ENCODE data around the gene ZBTB7C. TPM values are rescaled to one million over a fixed set of nuclear protein-coding genes. Genes with fewer than 3 reads are reported as not detected.
"Not testable (repeated sequence)": the region's sequence is repeated elsewhere in the genome, so short reads cannot be mapped to it uniquely, and the experiment has no call there.

The ZBTB7C gene
- total and polyA plus RNA-seq, 3 experiments from 2014 or later = 0.13 TPM; not detected in 2

DNA sequence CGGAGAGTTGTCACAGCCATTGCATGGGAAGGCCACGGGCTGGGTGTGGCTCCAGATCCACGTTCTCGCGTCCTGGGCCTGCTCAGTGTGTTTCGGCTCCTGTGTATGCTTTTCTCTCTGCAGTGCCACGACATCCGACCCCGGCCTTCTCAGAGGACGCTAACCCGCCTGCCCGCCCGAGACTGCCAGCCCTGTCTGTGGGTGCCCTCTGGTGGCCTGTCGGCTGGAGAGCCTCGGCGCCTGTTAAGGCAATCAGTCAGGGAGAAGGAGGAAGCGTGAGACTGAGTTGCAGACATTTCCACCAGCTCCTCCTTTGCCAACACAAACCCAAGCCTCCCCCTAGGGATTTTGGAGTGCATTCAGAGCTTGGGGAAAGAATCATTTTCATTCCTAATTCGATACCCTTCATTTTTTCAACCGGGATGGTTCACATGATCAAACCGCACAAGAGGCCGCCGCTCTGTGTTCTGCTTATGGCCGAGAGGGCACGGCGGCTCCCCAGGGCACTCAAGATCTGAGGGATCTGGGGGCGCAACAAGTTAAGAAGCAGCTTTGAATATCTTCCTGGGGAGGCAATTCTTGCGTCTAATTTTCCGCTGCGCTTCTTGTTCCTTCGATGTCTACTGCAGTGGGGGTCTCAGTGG is 37.5 kb upstream of the ZBTB7C start:
- H3K4me1 ChIP-seq (ENCODE audit: insufficient read depth, low read length) = no peaks in the 10 kb centered on the region
- H3K4me3 Mint-ChIP-seq = peak overlapping the region in 2 of 7 donors; percentile 23 to 46

GRCh38 chr18:48445540-48445939 is 36.4 kb upstream of the ZBTB7C start:
- CTCF ChIA-PET = interaction anchor here (0.6 to 2.3 kb wide), 10 partner anchors 9 to 1002 kb away, joined by 3 to 12 read pairs (median 4); no protein-coding TSS in a partner anchor
- peak; percentile 30 to 67 (median 31) for DNase-seq
- Histone ChIP-seq H3K36me3 (ENCODE audit: insufficient read depth, low read length) (no peaks in the 10 kb centered on the region), H3K27me3 (ENCODE audit: insufficient read depth, low read length, poor library complexity, severe bottlenecking) (no peaks in the 10 kb centered on the region), H3K4me1 (ENCODE audit: insufficient read depth, low read length) (no peaks in the 10 kb centered on the region), H3K27ac (ENCODE audit: low read depth, low read length) (no peak overlapping the region), H3K9me3 (ENCODE audit: low read length) (no peaks in the 10 kb centered on the region), H3K4me3 (ENCODE audit: low read length) (no peak overlapping the region)
- Mint-ChIP-seq H3K9me3 (no peaks in the 10 kb centered on the region), H3K36me3 (no peaks in the 10 kb centered on the region), H3K4me1 (peaks cover 5 to 10% (median 10%) of the 10 kb centered on the region in 3 donors), H3K27me3 (peaks cover 14 to 42% of the 10 kb centered on the region in 2 donors), H3K4me3 (no peak overlapping the region), H3K27ac (no peak overlapping the region)
- POLR2A ChIA-PET = no interaction called here

More for the DNA sequence above, 37.5 kb upstream of the ZBTB7C start:
- no peaks in the 10 kb centered on the region for H3K27me3 ChIP-seq (ENCODE audit: insufficient read depth, low read length, poor library complexity, severe bottlenecking)
- Mint-ChIP-seq H3K36me3 (no peaks in the 10 kb centered on the region), H3K4me1 (peaks cover 5 to 10% (median 10%) of the 10 kb centered on the region in 3 donors), H3K27me3 (peaks cover 12 to 43% of the 10 kb centered on the region in 2 donors), H3K27ac (no peak overlapping the region), H3K9me3 (no peaks in the 10 kb centered on the region)
- ChIA-PET CTCF (interaction anchor here (0.6 to 2.3 kb wide), 4 partner anchors 8 to 565 kb away, joined by 3 to 12 read pairs (median 4); no protein-coding TSS in a partner anchor), POLR2A (no interaction called here)
- H3K4me3 ChIP-seq (ENCODE audit: low read length) = no peak overlapping the region
- DNase-seq = peak; percentile 15 to 54 (median 29)
- no peak overlapping the region for H3K27ac ChIP-seq (ENCODE audit: low read depth, low read length)
- no peaks in the 10 kb centered on the region for H3K9me3 ChIP-seq (ENCODE audit: low read length)
- no peaks in the 10 kb centered on the region for H3K36me3 ChIP-seq (ENCODE audit: insufficient read depth, low read length)

GRCh38 chr18:48442761-48443160 is 33.6 kb upstream of the ZBTB7C start:
- ChIA-PET CTCF (no interaction called here), POLR2A (no interaction called here)
- no peak for DNase-seq
- H3K4me1 Mint-ChIP-seq = peaks cover 5 to 10% (median 10%) of the 10 kb centered on the region in 3 donors
- Histone ChIP-seq H3K4me3 (ENCODE audit: low read length) (no peak overlapping the region), H3K27ac (ENCODE audit: low read depth, low read length) (no peak overlapping the region), H3K4me1 (ENCODE audit: insufficient read depth, low read length) (no peaks in the 10 kb centered on the region), H3K27me3 (ENCODE audit: insufficient read depth, low read length, poor library complexity, severe bottlenecking) (peaks cover 5% of the 10 kb centered on the region), H3K36me3 (ENCODE audit: insufficient read depth, low read length) (no peaks in the 10 kb centered on the region), H3K9me3 (ENCODE audit: low read length) (no peaks in the 10 kb centered on the region)
- no peak overlapping the region for H3K27ac Mint-ChIP-seq
- H3K27me3 Mint-ChIP-seq = peaks cover 20 to 44% of the 10 kb centered on the region in 2 donors
- H3K4me3 Mint-ChIP-seq = no peak overlapping the region
- no peaks in the 10 kb centered on the region for H3K36me3 Mint-ChIP-seq
- no peaks in the 10 kb centered on the region for H3K9me3 Mint-ChIP-seq

DNA sequence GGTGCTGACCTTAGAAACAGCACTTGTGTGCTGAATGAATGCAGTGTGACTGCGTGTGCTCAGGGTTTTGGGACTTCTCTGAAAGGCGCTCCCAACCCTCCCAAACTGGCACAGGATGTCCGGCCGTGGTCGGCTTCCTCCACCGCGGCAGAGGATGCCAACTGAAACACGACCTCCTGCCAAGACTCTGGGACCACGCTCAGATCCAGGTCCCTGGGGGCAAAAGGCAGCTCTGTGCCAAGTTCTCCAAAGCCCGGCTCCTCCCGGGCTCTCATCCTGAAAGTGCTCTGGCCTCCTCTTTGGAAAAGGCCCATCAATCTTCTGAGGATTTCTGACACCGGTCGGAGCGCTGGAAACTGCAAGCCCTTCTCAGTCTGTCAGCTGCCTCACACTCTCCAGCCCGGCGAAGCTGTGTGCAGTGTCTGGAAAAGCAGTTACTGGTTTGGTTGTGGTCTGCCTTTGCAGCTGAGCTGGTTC is 32.3 kb upstream of the ZBTB7C start:
- POLR2A ChIA-PET = no interaction called here
- Histone ChIP-seq H3K9me3 (ENCODE audit: low read length) (no peaks in the 10 kb centered on the region), H3K36me3 (ENCODE audit: insufficient read depth, low read length) (no peaks in the 10 kb centered on the region), H3K4me3 (ENCODE audit: low read length) (no peak overlapping the region), H3K27me3 (ENCODE audit: insufficient read depth, low read length, poor library complexity, severe bottlenecking) (peaks cover 8% of the 10 kb centered on the region), H3K27ac (ENCODE audit: low read depth, low read length) (no peak overlapping the region), H3K4me1 (ENCODE audit: insufficient read depth, low read length) (no peaks in the 10 kb centered on the region)
- H3K9me3 Mint-ChIP-seq = no peaks in the 10 kb centered on the region
- peaks cover 2 to 5% (median 3%) of the 10 kb centered on the region in 3 donors for H3K4me1 Mint-ChIP-seq
- no peak for DNase-seq
- CTCF ChIA-PET = no interaction called here
- no peak overlapping the region for H3K27ac Mint-ChIP-seq
- H3K4me3 Mint-ChIP-seq = no peak overlapping the region
- H3K27me3 Mint-ChIP-seq = peaks cover 20 to 47% of the 10 kb centered on the region in 2 donors
- H3K36me3 Mint-ChIP-seq = no peaks in the 10 kb centered on the region

DNA sequence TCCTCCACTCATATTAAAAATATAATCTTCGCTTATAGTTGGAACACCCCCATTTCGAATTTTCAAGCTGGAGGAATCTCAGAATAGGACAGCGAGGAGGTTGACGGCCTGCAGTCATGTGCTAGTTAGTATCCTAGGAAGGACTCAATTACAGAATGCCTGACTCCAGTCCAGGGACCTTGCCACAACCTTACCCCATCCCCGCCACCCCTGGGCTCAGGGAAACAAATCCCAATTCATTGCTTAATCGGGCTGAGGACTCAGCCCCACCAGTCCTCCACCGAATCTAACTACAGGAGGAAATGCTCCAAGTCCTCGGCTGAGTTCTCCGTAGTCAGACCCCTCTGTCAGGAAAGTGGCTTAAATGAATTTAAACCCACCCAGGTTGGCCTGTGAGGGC is 31.7 kb upstream of the ZBTB7C start:
- POLR2A ChIA-PET = no interaction called here

GRCh38 chr18:48436907-48437306 is 27.7 kb upstream of the ZBTB7C start:
- ChIA-PET POLR2A (no interaction called here), CTCF (interaction anchor here (2.8 kb wide), 1 partner anchor 8 kb away, joined by 8 read pairs; no protein-coding TSS in a partner anchor)
- DNase-seq = no peak
- H3K4me1 ChIP-seq (ENCODE audit: insufficient read depth, low read length) = no peaks in the 10 kb centered on the region
- peaks cover 0 to 2% (median 0%) of the 10 kb centered on the region in 5 donors for H3K9me3 Mint-ChIP-seq
- no peak overlapping the region for H3K4me3 Mint-ChIP-seq
- no peaks in the 10 kb centered on the region for H3K9me3 ChIP-seq (ENCODE audit: low read length)
- H3K36me3 ChIP-seq (ENCODE audit: insufficient read depth, low read length) = no peaks in the 10 kb centered on the region
- H3K27ac ChIP-seq (ENCODE audit: low read depth, low read length) = no peak overlapping the region
- no peaks in the 10 kb centered on the region for H3K36me3 Mint-ChIP-seq
- no peak overlapping the region for H3K4me3 ChIP-seq (ENCODE audit: low read length)
- no peaks in the 10 kb centered on the region for H3K4me1 Mint-ChIP-seq
- peaks cover 13 to 44% of the 10 kb centered on the region in 2 donors for H3K27me3 Mint-ChIP-seq
- peaks cover 8% of the 10 kb centered on the region for H3K27me3 ChIP-seq (ENCODE audit: insufficient read depth, low read length, poor library complexity, severe bottlenecking)
- H3K27ac Mint-ChIP-seq = no peak overlapping the region

More for the DNA sequence above, 31.7 kb upstream of the ZBTB7C start:
- CTCF ChIA-PET = no interaction called here
- Mint-ChIP-seq H3K4me1 (peaks cover 0 to 3% (median 0%) of the 10 kb centered on the region in 3 donors), H3K9me3 (no peaks in the 10 kb centered on the region), H3K36me3 (no peaks in the 10 kb centered on the region), H3K27ac (no peak overlapping the region), H3K4me3 (no peak overlapping the region), H3K27me3 (peaks cover 20 to 52% of the 10 kb centered on the region in 2 donors)
- no peak overlapping the region for H3K27ac ChIP-seq (ENCODE audit: low read depth, low read length)
- H3K4me3 ChIP-seq (ENCODE audit: low read length) = no peak overlapping the region
- no peak for DNase-seq
- no peaks in the 10 kb centered on the region for H3K9me3 ChIP-seq (ENCODE audit: low read length)
- no peaks in the 10 kb centered on the region for H3K36me3 ChIP-seq (ENCODE audit: insufficient read depth, low read length)
- no peaks in the 10 kb centered on the region for H3K4me1 ChIP-seq (ENCODE audit: insufficient read depth, low read length)
- peaks cover 8% of the 10 kb centered on the region for H3K27me3 ChIP-seq (ENCODE audit: insufficient read depth, low read length, poor library complexity, severe bottlenecking)

DNA sequence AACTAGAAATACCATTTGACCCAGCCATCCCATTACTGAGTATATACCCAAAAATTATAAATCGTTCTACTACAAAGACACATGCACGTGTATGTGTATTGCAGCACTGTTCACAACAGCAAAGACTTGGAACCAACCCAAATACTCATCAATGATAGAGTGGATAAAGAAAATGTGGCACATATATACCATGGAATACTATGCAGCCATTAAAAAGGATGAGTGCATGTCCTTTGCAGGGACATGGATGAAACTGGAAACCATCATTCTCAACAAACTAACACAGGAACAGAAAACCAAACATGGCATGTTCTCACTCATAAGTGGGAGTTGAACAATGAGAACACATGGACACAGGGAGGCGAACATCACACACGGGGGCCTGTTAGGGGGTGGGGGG is 25.2 kb upstream of the ZBTB7C start:
- H3K36me3 Mint-ChIP-seq; CTCF ChIA-PET; H3K4me3 Mint-ChIP-seq; H3K9me3 Mint-ChIP-seq; H3K4me3 ChIP-seq (ENCODE audit: low read length); H3K4me1 Mint-ChIP-seq; H3K27ac Mint-ChIP-seq; H3K4me1 ChIP-seq (ENCODE audit: insufficient read depth, low read length); POLR2A ChIA-PET; DNase-seq; H3K27me3 ChIP-seq (ENCODE audit: insufficient read depth, low read length, poor library complexity, severe bottlenecking); H3K27ac ChIP-seq (ENCODE audit: low read depth, low read length); H3K36me3 ChIP-seq (ENCODE audit: insufficient read depth, low read length); H3K9me3 ChIP-seq (ENCODE audit: low read length): not testable (repeated sequence)
- peaks cover 20 to 37% of the 10 kb centered on the region in 2 donors for H3K27me3 Mint-ChIP-seq

GRCh38 chr18:48433541-48433940 is 24.4 kb upstream of the ZBTB7C start:
- no peaks in the 10 kb centered on the region for H3K4me1 ChIP-seq (ENCODE audit: insufficient read depth, low read length)
- H3K4me3 ChIP-seq (ENCODE audit: low read length) = no peak overlapping the region
- H3K36me3 Mint-ChIP-seq = no peaks in the 10 kb centered on the region
- ChIA-PET POLR2A (no interaction called here), CTCF (no interaction called here)
- DNase-seq = no peak
- H3K4me1 Mint-ChIP-seq = no peaks in the 10 kb centered on the region
- peaks cover 25 to 39% of the 10 kb centered on the region in 2 donors for H3K27me3 Mint-ChIP-seq
- H3K36me3 ChIP-seq (ENCODE audit: insufficient read depth, low read length) = no peaks in the 10 kb centered on the region
- H3K27ac ChIP-seq (ENCODE audit: low read depth, low read length) = no peak overlapping the region
- peaks cover 0 to 3% (median 0%) of the 10 kb centered on the region in 5 donors for H3K9me3 Mint-ChIP-seq
- H3K27ac Mint-ChIP-seq = no peak overlapping the region
- H3K9me3 ChIP-seq (ENCODE audit: low read length) = no peaks in the 10 kb centered on the region
- H3K4me3 Mint-ChIP-seq = no peak overlapping the region
- H3K27me3 ChIP-seq (ENCODE audit: insufficient read depth, low read length, poor library complexity, severe bottlenecking) = peaks cover 3% of the 10 kb centered on the region
